PFSK-1 (cell line): ENCODE results near the gene PRKAR1B.

ENCODE experiments used
- FOXP2 ChIP-seq: optimal IDR thresholded peaks from 2 replicates; pipeline ENCODE3; 2011; ENCODE audit warnings: borderline replicate concordance, control low read depth, inconsistent platforms; ENCODE audit not compliant: insufficient read depth; ENCODE audit errors: extremely low read length, extremely low read depth
- POLR2AphosphoS5 ChIP-seq: IDR thresholded peaks from 2 replicates; pipeline ENCODE4 v1.6.1; 2012; ENCODE audit warnings: low read depth, mild to moderate bottlenecking, control low read depth, low read length, moderate library complexity
- SIN3A ChIP-seq: IDR thresholded peaks from 2 replicates; pipeline ENCODE4 v1.6.1; 2012; ENCODE audit warnings: mild to moderate bottlenecking, low read length, moderate library complexity, borderline replicate concordance; ENCODE audit not compliant: insufficient read depth
- TAF1 ChIP-seq: IDR thresholded peaks from 2 replicates; pipeline ENCODE4 v1.6.1; 2012; ENCODE audit warnings: low read length, control low read depth, borderline replicate concordance; ENCODE audit not compliant: insufficient read depth
- TF ChIP-seq, protein P1 (sequence below), 2 experiments: IDR thresholded peaks; 2 replicates each; pipeline versions ENCODE4 v1.6.1 to v1.8.0; 2011 to 2012; ENCODE audit warnings: low read depth in 2 of 2, low read length in 2 of 2, control low read depth in 1 of 2, inconsistent platforms in 1 of 2, mild to moderate bottlenecking in 1 of 2, moderate library complexity in 1 of 2; ENCODE audit not compliant: insufficient read depth in 1 of 2

DNA sequence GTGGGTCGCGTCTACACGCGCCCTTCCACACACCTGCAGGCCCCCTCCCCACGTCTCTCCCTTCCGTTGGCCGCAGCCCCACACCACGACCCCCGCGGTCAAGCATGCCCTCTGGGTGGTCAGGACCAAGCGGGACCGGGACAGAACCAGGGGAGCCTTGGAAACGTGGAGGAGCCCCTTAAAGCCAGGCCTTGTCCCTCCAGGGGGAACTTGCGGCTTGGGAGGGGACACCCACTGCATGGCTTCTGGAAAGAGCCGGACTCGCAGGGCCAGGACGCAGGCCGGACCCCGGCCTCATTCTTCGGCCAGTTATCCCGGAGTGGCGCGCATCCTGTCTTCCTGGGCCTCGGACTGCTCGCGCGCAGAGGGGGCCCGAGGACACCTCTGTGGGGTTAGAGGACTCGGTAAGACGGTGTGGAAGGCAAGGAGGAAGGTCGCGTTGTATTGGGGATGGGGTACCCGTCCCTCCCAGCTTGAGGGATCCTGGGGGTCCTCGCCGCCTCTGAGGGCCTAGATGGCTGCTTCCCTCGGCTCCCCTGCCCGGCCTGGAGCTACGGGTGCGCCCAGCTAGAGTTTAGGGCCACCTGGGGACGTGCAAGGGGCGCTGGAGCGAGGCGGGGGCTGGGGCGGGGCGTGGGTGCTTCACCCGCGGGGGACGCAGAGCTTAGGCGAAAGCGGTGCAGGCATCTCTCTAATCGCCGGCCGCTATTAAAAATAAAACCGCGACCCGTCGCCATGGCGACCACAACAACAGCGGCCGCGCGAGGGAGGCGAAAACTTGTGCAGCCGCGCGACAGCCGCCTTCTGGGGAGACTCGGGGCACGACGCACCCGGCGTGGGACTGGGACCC is 205.6 kb downstream of the PRKAR1B start:
- no peak for TF ChIP-seq POLR2AphosphoS5
- TF ChIP-seq SIN3A = no peak
- TF ChIP-seq, protein P1, sequence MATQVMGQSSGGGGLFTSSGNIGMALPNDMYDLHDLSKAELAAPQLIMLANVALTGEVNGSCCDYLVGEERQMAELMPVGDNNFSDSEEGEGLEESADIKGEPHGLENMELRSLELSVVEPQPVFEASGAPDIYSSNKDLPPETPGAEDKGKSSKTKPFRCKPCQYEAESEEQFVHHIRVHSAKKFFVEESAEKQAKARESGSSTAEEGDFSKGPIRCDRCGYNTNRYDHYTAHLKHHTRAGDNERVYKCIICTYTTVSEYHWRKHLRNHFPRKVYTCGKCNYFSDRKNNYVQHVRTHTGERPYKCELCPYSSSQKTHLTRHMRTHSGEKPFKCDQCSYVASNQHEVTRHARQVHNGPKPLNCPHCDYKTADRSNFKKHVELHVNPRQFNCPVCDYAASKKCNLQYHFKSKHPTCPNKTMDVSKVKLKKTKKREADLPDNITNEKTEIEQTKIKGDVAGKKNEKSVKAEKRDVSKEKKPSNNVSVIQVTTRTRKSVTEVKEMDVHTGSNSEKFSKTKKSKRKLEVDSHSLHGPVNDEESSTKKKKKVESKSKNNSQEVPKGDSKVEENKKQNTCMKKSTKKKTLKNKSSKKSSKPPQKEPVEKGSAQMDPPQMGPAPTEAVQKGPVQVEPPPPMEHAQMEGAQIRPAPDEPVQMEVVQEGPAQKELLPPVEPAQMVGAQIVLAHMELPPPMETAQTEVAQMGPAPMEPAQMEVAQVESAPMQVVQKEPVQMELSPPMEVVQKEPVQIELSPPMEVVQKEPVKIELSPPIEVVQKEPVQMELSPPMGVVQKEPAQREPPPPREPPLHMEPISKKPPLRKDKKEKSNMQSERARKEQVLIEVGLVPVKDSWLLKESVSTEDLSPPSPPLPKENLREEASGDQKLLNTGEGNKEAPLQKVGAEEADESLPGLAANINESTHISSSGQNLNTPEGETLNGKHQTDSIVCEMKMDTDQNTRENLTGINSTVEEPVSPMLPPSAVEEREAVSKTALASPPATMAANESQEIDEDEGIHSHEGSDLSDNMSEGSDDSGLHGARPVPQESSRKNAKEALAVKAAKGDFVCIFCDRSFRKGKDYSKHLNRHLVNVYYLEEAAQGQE (IDR thresholded peaks at IDR 0.05; ENCODE audit: insufficient read depth in 1 of 2, low read depth in 2 of 2, low read length in 2 of 2) = no peak
- TF ChIP-seq TAF1 = no peak
- no peak for TF ChIP-seq FOXP2
